Tibial artery (tissue), 4 donors: ENCODE data around the gene RNF217.
A peak's percentile ranks its signal among the peaks of the same experiment; 100 is the strongest.

Experiments
- DNase-seq, 2 donors: peaks; one replicate each; pipeline ENCODE4 v3.0.0-alpha.2; 2019
- H3K27ac ChIP-seq, 2 donors: fragments of 200-600 bp; sonication (generic) in 1 of 2; 1 replicate in 1 of 2; 2 replicates in 1 of 2; pipeline ENCODE4 v1.5.1; 2018 to 2019; ENCODE audit warnings: mild to moderate bottlenecking in 1 of 2
- H3K27me3 ChIP-seq, 2 donors: fragments of 200-600 bp; sonication (generic) in 1 of 2; one replicate each; pipeline versions ENCODE4 v1.5.1 to v1.6.0; 2016 to 2019
- H3K36me3 ChIP-seq, 3 donors: fragments of 200-600 bp; sonication (generic) in 2 of 3; one replicate each; pipeline ENCODE4 v1.5.1; 2016 to 2019; ENCODE audit warnings: mild to moderate bottlenecking in 2 of 3
- H3K4me1 ChIP-seq, 4 donors: fragments of 200-600 bp; sonication (generic) in 2 of 4; 1 replicate in 3 of 4; 2 replicates in 1 of 4; pipeline ENCODE4 v1.5.1; 2016 to 2019
- H3K4me3 ChIP-seq, 2 donors: fragments of 200-600 bp; sonication (generic) in 1 of 2; 1 replicate in 1 of 2; 2 replicates in 1 of 2; pipeline ENCODE4 v1.5.1; 2018 to 2019; ENCODE audit warnings: mild to moderate bottlenecking in 2 of 2
- H3K9me3 ChIP-seq, 3 donors: fragments of 200-600 bp; sonication (generic) in 1 of 3; one replicate each; pipeline ENCODE4 v1.5.1; 2016 to 2019
- CTCF ChIP-seq, 2 experiments: fragments of 200-600 bp in 1 of 2; fragments of 450-650 bp in 1 of 2; IDR thresholded peaks; one replicate each; pipeline ENCODE4 v1.5.1; 2017 to 2019; ENCODE audit warnings: antibody characterized with exemption in 2 of 2, mild to moderate bottlenecking in 1 of 2, moderate library complexity in 1 of 2
- intact Hi-C: fragments of 100-400 bp; cut with DNase I; formaldehyde crosslinking; loops from one replicate; pipeline ENCODE4 v1.15.0; 2023; ENCODE audit warnings: low total_unique reads

The RNF217 gene

DNA sequence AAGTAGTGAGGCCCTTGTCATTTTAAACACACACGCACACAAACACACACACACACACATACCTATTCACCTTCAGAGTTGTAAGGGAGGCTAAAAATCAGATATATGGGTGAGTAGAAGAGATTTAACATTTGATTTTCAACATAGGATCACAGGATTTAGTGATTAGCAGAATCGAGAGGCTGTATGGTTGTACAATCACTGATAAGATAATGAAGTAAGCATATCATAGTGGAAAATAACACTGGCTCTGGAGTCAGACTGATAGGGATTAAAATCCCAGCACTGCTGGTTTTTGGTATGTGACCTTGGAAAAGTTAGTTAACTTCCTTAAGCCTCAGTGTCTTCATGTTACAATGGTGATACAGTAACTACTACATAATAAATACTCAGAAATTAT lies 40.8 kb downstream of the RNF217 start:
- H3K4me3 ChIP-seq = no peak overlapping the region
- peak overlapping the region in 1 of 2 donors; percentile 33 for H3K27ac ChIP-seq
- intact Hi-C loops = no loop called here
- H3K9me3 ChIP-seq = no peaks in the 10 kb centered on the region
- H3K4me1 ChIP-seq = peaks cover 0 to 56% (median 9%) of the 10 kb centered on the region in 4 donors
- peaks cover 0 to 3% (median 0%) of the 10 kb centered on the region in 3 donors for H3K36me3 ChIP-seq
- no peaks in the 10 kb centered on the region for H3K27me3 ChIP-seq
- DNase-seq = no peak
- no peak for TF ChIP-seq CTCF (IDR thresholded peaks at IDR 0.05)

DNA sequence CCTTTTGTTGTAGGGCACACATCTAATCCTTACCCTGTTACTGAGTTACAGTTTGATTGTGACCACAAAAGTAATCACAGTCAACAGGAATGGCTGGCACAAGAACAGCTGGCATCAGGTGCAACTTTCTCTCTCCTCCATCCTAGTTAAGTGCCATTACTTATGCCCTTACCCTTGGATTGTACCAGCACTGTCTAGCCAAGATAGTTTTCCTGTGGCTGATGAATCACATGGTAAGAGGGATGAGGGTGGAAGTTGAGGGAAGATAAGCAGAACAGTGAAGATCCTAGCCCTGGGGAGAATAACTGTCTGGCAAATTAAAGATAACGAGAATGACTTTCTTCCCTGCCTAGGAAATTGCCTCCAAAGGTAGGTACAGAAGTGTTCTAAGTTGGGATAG lies 42.0 kb downstream of the RNF217 start:
- intact Hi-C loops = no loop called here
- Histone ChIP-seq H3K4me1 (peaks cover 0 to 57% (median 8%) of the 10 kb centered on the region in 4 donors), H3K27me3 (no peaks in the 10 kb centered on the region), H3K27ac (no peak overlapping the region), H3K36me3 (no peaks in the 10 kb centered on the region), H3K4me3 (no peak overlapping the region), H3K9me3 (no peaks in the 10 kb centered on the region)
- no peak for DNase-seq
- no peak for TF ChIP-seq CTCF (IDR thresholded peaks at IDR 0.05)

- peaks cover 0 to 57% (median 11%) of the 10 kb centered on the region in 4 donors for H3K4me1 ChIP-seq
- H3K27ac ChIP-seq = no peak overlapping the region
- no peaks in the 10 kb centered on the region for H3K36me3 ChIP-seq
- intact Hi-C loops = no loop called here
- no peak for DNase-seq
- TF ChIP-seq CTCF (IDR thresholded peaks at IDR 0.05) = no peak
- no peaks in the 10 kb centered on the region for H3K27me3 ChIP-seq
- no peaks in the 10 kb centered on the region for H3K9me3 ChIP-seq
- no peak overlapping the region for H3K4me3 ChIP-seq
These were observed 42.8 kb downstream of the RNF217 start for GRCh38 chr6:125004797-125005595.

DNA sequence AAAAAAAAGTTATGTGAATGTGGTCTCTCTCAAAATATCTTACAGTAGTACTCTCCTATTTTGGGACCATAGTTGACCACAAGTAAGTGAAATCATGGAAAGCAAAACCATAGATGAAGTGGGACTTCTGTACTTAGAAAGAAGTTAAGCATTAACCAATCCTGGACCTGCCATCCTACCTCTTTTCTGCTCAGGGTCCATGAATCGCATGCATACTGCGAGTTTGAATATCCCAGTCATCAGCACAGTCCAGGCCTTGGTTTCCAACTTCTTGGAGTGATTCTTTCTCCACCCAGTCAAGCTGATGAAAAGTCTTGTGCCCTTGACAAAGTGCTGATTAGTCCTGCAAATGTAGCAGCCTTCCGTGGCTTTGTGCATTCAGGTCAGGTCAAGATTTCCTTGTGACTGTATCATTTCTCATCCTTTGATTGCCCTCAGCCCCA lies 46.0 kb downstream of the RNF217 start:
- no peak for DNase-seq
- intact Hi-C loops = no loop called here
- TF ChIP-seq CTCF (IDR thresholded peaks at IDR 0.05) = no peak
- no peaks in the 10 kb centered on the region for H3K27me3 ChIP-seq
- H3K4me1 ChIP-seq = peaks cover 0 to 52% (median 14%) of the 10 kb centered on the region in 4 donors
- H3K27ac ChIP-seq = no peak overlapping the region
- H3K36me3 ChIP-seq = no peaks in the 10 kb centered on the region
- no peaks in the 10 kb centered on the region for H3K9me3 ChIP-seq
- no peak overlapping the region for H3K4me3 ChIP-seq

DNA sequence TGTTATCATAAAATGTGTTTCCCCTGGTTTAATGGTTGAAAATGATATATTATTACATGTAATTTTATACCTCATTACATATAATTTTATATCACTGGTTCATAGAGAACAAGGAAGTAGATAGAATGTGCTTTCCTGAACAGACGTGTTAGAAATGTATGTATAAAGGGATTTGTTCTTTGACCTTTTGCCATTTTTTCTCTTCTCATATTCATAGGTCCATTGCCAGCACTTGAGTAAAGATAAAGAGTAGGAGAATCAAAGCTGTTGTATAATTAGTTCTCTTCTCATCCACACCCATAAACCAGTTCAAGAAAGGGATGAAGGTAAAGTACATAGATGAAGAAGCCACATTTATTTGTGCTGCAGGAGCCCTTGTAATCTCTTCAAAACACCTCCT lies 46.7 kb downstream of the RNF217 start:
- no peak for DNase-seq
- H3K4me3 ChIP-seq = no peak overlapping the region
- peaks cover 0 to 54% (median 14%) of the 10 kb centered on the region in 4 donors for H3K4me1 ChIP-seq
- peak overlapping the region in 1 of 2 donors; percentile 57 for H3K27ac ChIP-seq
- no peaks in the 10 kb centered on the region for H3K36me3 ChIP-seq
- intact Hi-C loops = no loop called here
- no peak for TF ChIP-seq CTCF (IDR thresholded peaks at IDR 0.05)
- no peaks in the 10 kb centered on the region for H3K9me3 ChIP-seq
- no peaks in the 10 kb centered on the region for H3K27me3 ChIP-seq
